H1 (cell line): ENCODE measurements around the gene EFCAB8. TPM values are rescaled to one million over a fixed set of nuclear protein-coding genes. Genes with fewer than 3 reads are reported as not detected.

Source experiments
- CTCF ChIA-PET: fragments of 300-600 bp; sonication (Branson Sonifier 250); formaldehyde crosslinking; loops from one replicate; lab custom pipeline; 2021; ENCODE audit not compliant: partially characterized antibody; lab: Charles Lee
- POLR2A ChIA-PET: fragments of 300-600 bp; sonication (Branson Sonifier 250); formaldehyde crosslinking; loops from one replicate; lab custom pipeline; 2021; ENCODE audit warnings: inconsistent platforms; ENCODE audit not compliant: partially characterized antibody; lab: Charles Lee
- DNase-seq, 2 experiments: peaks; one replicate each; pipeline versions ENCODE4 v3.0.0 to v3.0.0-alpha.2; 2010 to 2022; ENCODE audit warnings: low spot score in 2 of 2, low read depth in 1 of 2, mixed read lengths in 1 of 2
- FAIRE-seq: peaks from 2 replicates; lab custom pipeline; 2011; peaks lifted over from hg19 to GRCh38; lab: Jason Lieb, UNC
- H2AFZ ChIP-seq: 2 replicates; pipeline ENCODE4 v1.8.1; 2012; ENCODE audit warnings: low read length, inconsistent platforms
- H2AK5ac ChIP-seq: 2 replicates; pipeline ENCODE4 v1.6.1; 2013; ENCODE audit warnings: low read depth, low read length
- H2BK120ac ChIP-seq: replicated peaks from 2 replicates; pipeline ENCODE3; 2013; ENCODE audit warnings: low read depth, low read length, inconsistent platforms
- H2BK12ac ChIP-seq: 2 replicates; pipeline ENCODE4 v1.6.1; 2013; ENCODE audit warnings: low read depth, low read length
- H2BK15ac ChIP-seq: 2 replicates; pipeline ENCODE4 v1.6.1; 2013; ENCODE audit warnings: low read length
- H2BK20ac ChIP-seq: 2 replicates; pipeline ENCODE4 v1.6.1; 2013; ENCODE audit warnings: low read length
- H2BK5ac ChIP-seq: 2 replicates; pipeline ENCODE4 v1.6.1; 2013; ENCODE audit warnings: low read depth, low read length
- H3K14ac ChIP-seq: 2 replicates; pipeline ENCODE4 v1.6.1; 2013; ENCODE audit warnings: inconsistent platforms; ENCODE audit not compliant: insufficient read length
- H3K18ac ChIP-seq: 2 replicates; pipeline ENCODE4 v1.6.1; 2013; ENCODE audit warnings: low read length; ENCODE audit errors: extremely low read depth
- H3K23ac ChIP-seq: 2 replicates; pipeline ENCODE4 v1.6.1; 2013; ENCODE audit warnings: inconsistent platforms; ENCODE audit not compliant: insufficient read length
- H3K23me2 ChIP-seq: 2 replicates; pipeline ENCODE4 v1.6.1; 2013; ENCODE audit warnings: low read depth, low read length
- H3K27ac ChIP-seq: 2 replicates; pipeline ENCODE4 v1.6.1; 2011; ENCODE audit warnings: low read depth, low read length, inconsistent platforms
- H3K27me3 ChIP-seq, 4 experiments: replicated peaks in 1 of 4; 1 replicate in 1 of 4; 2 replicates in 3 of 4; pipeline versions ENCODE4 v1.6.1 to v1.8.1; 2011 to 2013; ENCODE audit warnings: low read length in 3 of 4, mild to moderate bottlenecking in 3 of 4, inconsistent platforms in 2 of 4, mixed read lengths in 2 of 4, moderate library complexity in 1 of 4; ENCODE audit not compliant: control insufficient read depth in 3 of 4, insufficient read depth in 3 of 4; ENCODE audit errors: extremely low read depth in 1 of 4
- H3K36me3 ChIP-seq, 4 experiments: 2 replicates each; pipeline versions ENCODE4 v1.6.1 to v1.8.1; 2011 to 2013; ENCODE audit warnings: mild to moderate bottlenecking in 4 of 4, low read length in 3 of 4, moderate library complexity in 2 of 4, control low read depth in 1 of 4, inconsistent platforms in 1 of 4; ENCODE audit not compliant: insufficient read depth in 4 of 4, control insufficient read depth in 2 of 4
- H3K4ac ChIP-seq: replicated peaks from 2 replicates; pipeline ENCODE3; 2013; ENCODE audit warnings: low read length, low read depth, mixed read lengths, inconsistent platforms; ENCODE audit not compliant: insufficient read length
- H3K4me1 ChIP-seq, 4 experiments: replicated peaks in 1 of 4; 1 replicate in 1 of 4; 2 replicates in 3 of 4; pipeline versions ENCODE4 v1.6.1 to v1.8.1; 2011 to 2013; ENCODE audit warnings: low read length in 3 of 4, inconsistent platforms in 2 of 4, mixed read lengths in 1 of 4; ENCODE audit not compliant: insufficient read depth in 4 of 4, control insufficient read depth in 3 of 4
- H3K4me2 ChIP-seq, 2 experiments: 2 replicates each; pipeline versions ENCODE4 v1.6.1 to v1.8.1; 2011 to 2013; ENCODE audit warnings: low read depth in 2 of 2, low read length in 2 of 2, control low read depth in 1 of 2, inconsistent platforms in 1 of 2, mild to moderate bottlenecking in 1 of 2; ENCODE audit not compliant: insufficient read depth in 1 of 2
- H3K4me3 ChIP-seq, 4 experiments: fragments of 200-600, 300-600 bp in 1 of 4; sonication (generic), shearing (Covaris generic), sonication (Bioruptor Twin) in 1 of 4; 2 replicates each; pipeline versions ENCODE4 v1.5.1 to v1.8.1; 2011 to 2016; ENCODE audit warnings: low read length in 4 of 4, low read depth in 3 of 4, control low read depth in 2 of 4, inconsistent platforms in 2 of 4, mild to moderate bottlenecking in 2 of 4, mixed read lengths in 1 of 4, moderate library complexity in 1 of 4; ENCODE audit not compliant: insufficient read depth in 2 of 4; ENCODE audit errors: extremely low read depth in 1 of 4
- H3K56ac ChIP-seq: replicated peaks from 2 replicates; pipeline ENCODE3; 2013; ENCODE audit warnings: low read depth, mild to moderate bottlenecking, mixed read lengths, low read length, inconsistent platforms; ENCODE audit not compliant: insufficient read length
- H3K79me1 ChIP-seq: 2 replicates; pipeline ENCODE4 v1.6.1; 2013; ENCODE audit warnings: low read depth, low read length, control low read depth
- H3K79me2 ChIP-seq, 2 experiments: 2 replicates each; pipeline versions ENCODE4 v1.6.1 to v1.8.1; 2012 to 2013; ENCODE audit warnings: low read length in 2 of 2, mild to moderate bottlenecking in 2 of 2, inconsistent platforms in 1 of 2; ENCODE audit not compliant: insufficient read depth in 2 of 2, control insufficient read depth in 1 of 2
- H3K9ac ChIP-seq, 4 experiments: replicated peaks in 1 of 4; 1 replicate in 1 of 4; 2 replicates in 3 of 4; pipeline versions ENCODE4 v1.6.1 to v1.8.1; 2011 to 2013; ENCODE audit warnings: low read depth in 3 of 4, low read length in 3 of 4, control low read depth in 2 of 4, mild to moderate bottlenecking in 2 of 4, moderate library complexity in 2 of 4, inconsistent platforms in 1 of 4; ENCODE audit errors: extremely low read depth in 1 of 4
- H3K9me3 ChIP-seq, 2 experiments: 2 replicates each; pipeline versions ENCODE4 v1.6.1 to v1.8.1; 2012 to 2013; ENCODE audit warnings: mild to moderate bottlenecking in 2 of 2, moderate library complexity in 2 of 2, control low read depth in 1 of 2, inconsistent platforms in 1 of 2, low read depth in 1 of 2, low read length in 1 of 2, mixed read lengths in 1 of 2; ENCODE audit not compliant: insufficient read depth in 2 of 2
- H4K20me1 ChIP-seq, 2 experiments: replicated peaks in 1 of 2; 2 replicates each; pipeline versions ENCODE3 to v1.8.1; 2011 to 2013; ENCODE audit warnings: inconsistent platforms in 2 of 2, low read length in 2 of 2, mild to moderate bottlenecking in 1 of 2; ENCODE audit not compliant: insufficient read depth in 2 of 2, control insufficient read depth in 1 of 2
- H4K5ac ChIP-seq: 2 replicates; pipeline ENCODE4 v1.6.1; 2013; ENCODE audit warnings: low read length, low read depth, mixed read lengths, inconsistent platforms; ENCODE audit not compliant: insufficient read length
- H4K8ac ChIP-seq: 2 replicates; pipeline ENCODE4 v1.8.0; 2013; ENCODE audit warnings: mild to moderate bottlenecking, moderate library complexity, low read length, inconsistent platforms; ENCODE audit not compliant: insufficient read depth; ENCODE audit errors: extremely low read depth
- H4K91ac ChIP-seq: replicated peaks from 2 replicates; pipeline ENCODE3; 2013; ENCODE audit warnings: low read length, mixed read lengths, inconsistent platforms; ENCODE audit not compliant: insufficient read length
- BACH1 ChIP-seq: IDR thresholded peaks from 2 replicates; pipeline ENCODE4 v1.6.1; 2012; ENCODE audit warnings: low read length, improper control_type of control experiment
- BCL11A ChIP-seq, 2 experiments: IDR thresholded peaks; one replicate each; pipeline ENCODE4 v1.6.1; 2011; ENCODE audit warnings: low read depth in 2 of 2, low read length in 2 of 2, mild to moderate bottlenecking in 2 of 2
- CBX8 ChIP-seq: fragments of 300-800, 300-1000 bp; sonication (generic); IDR thresholded peaks from 2 replicates; pipeline ENCODE4 v1.7.1; 2016; ENCODE audit warnings: low read depth, low read length, borderline replicate concordance
- E2F6 ChIP-seq: IDR thresholded peaks from 2 replicates; pipeline ENCODE4 v1.6.1; 2012; ENCODE audit warnings: inconsistent platforms
- EGR1 ChIP-seq: IDR thresholded peaks from 2 replicates; pipeline ENCODE4 v1.6.1; 2011; ENCODE audit warnings: low read depth, low read length, borderline replicate concordance
- EP300 ChIP-seq, 2 experiments: IDR thresholded peaks; 1 replicate in 1 of 2; 2 replicates in 1 of 2; pipeline ENCODE4 v1.6.1; 2011 to 2012; ENCODE audit warnings: low read depth in 2 of 2, low read length in 2 of 2, mild to moderate bottlenecking in 2 of 2, borderline replicate concordance in 1 of 2, inconsistent platforms in 1 of 2, moderate library complexity in 1 of 2
- KDM1A ChIP-seq: fragments of 200-600, 300-600 bp; sonication (generic); IDR thresholded peaks from 2 replicates; pipeline ENCODE4 v1.7.1; 2016; ENCODE audit warnings: mild to moderate bottlenecking, low read length, borderline replicate concordance
- PHF8 ChIP-seq: fragments of 200-600 bp; sonication (generic); conservative IDR thresholded peaks from 2 replicates; pipeline ENCODE4 v1.7.1; 2012; ENCODE audit warnings: low read depth, mild to moderate bottlenecking, inconsistent platforms, low read length, moderate library complexity
- POLR2AphosphoS5 ChIP-seq: IDR thresholded peaks from 2 replicates; pipeline ENCODE4 v1.6.1; 2011; ENCODE audit warnings: low read depth, low read length
- RXRA ChIP-seq: IDR thresholded peaks from 2 replicates; pipeline ENCODE4 v1.6.1; 2011; ENCODE audit warnings: low read depth, mild to moderate bottlenecking, low read length, moderate library complexity; ENCODE audit not compliant: insufficient read depth
- SP1 ChIP-seq: IDR thresholded peaks from 2 replicates; pipeline ENCODE4 v1.6.1; 2011; ENCODE audit warnings: low read depth, low read length
- SP4 ChIP-seq: IDR thresholded peaks from 2 replicates; pipeline ENCODE4 v1.6.1; 2012; ENCODE audit warnings: low read length, inconsistent platforms
- SRF ChIP-seq: IDR thresholded peaks from 2 replicates; pipeline ENCODE4 v1.6.1; 2011; ENCODE audit warnings: mild to moderate bottlenecking, low read depth, low read length, moderate library complexity
- WGBS, 2 experiments: shearing (Covaris generic) in 1 of 2; methylation state at CpG; one replicate each; pipeline versions ENCODE4 v1.1.6 to v1.1.7; 2013 to 2015; ENCODE audit warnings: low lambda C conversion rate in 2 of 2, mixed read lengths in 2 of 2, inconsistent platforms in 1 of 2, low coverage in 1 of 2, missing lambda C conversion rate in 1 of 2; ENCODE audit not compliant: insufficient replicate concordance in 2 of 2, insufficient coverage in 1 of 2, insufficient read length in 1 of 2; ENCODE audit errors: extremely low coverage in 1 of 2, missing lambda C conversion rate in 1 of 2; 5-methylcytosine and 5-hydroxymethylcytosine counted together
- polyA plus RNA-seq, 7 experiments: library from polyadenylated mRNA; depleted of rRNA in 3 of 7; stranded (reverse) in 5 of 7; unstranded in 2 of 7; fragments of >200 nt in 5 of 7; fragments of 200-250 nt in 2 of 7; gene quantifications; 1 replicate in 5 of 7; 2 replicates in 1 of 7; 4 replicates in 1 of 7; pipeline versions ENCODE4 v1.2.1 to v1.2.3, GENCODE V29; 2011 to 2013; ENCODE audit warnings: missing spikeins in 2 of 7, mixed read lengths in 2 of 7
- total RNA-seq: library from RNA; stranded (reverse); fragmentation: NEBNext Ultra II Directional; extraction: Animal tissue kit (Norgen Biotek cat#: 25700); gene quantifications from 2 replicates; pipeline ENCODE4 v1.2.1, GENCODE V29; 2021

The EFCAB8 gene
- total and polyA plus RNA-seq, 2 of the 8 experiments (the other 6 are each of a cell fraction or from before 2014, with no cell fraction given): 0.06 to 0.20 TPM

DNA sequence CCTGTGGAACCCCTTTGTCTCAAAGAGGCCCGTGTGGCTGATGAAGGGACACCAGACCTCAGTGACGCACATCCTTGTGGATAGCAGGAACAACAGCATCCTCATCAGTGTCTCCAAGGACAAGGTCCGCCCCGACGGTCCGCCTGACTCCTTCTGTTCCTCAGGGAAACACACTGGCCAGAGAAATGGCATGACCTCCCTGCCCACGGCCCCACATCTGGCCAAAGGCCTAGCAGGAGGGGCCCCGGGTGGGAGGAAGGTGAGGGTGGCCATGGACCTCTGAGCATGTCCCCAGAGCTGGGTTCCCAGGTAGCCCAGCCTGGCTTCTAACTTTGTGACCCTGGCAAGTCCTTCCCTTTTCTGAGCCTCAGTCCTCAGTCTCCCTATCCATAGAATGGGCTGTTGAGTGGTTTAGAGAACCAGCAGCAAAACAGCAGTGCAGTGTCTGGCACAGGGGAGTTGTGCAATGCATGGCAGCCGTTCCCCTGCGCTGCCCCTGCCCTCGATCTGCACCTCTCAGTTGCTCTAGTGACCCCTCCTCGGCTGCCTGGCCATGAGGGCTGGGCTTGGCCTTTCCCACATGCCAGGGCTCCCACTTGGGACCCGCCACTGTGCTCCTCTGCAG lies 48.3 kb downstream of the EFCAB8 start:
- 90% methylated on average over 13 of the region's 13 CpGs; no CpG with 5 or more reads in 1 of the 2 experiments for WGBS, 2 experiments
- POLR2A ChIA-PET: no interaction called here
- Histone ChIP-seq H3K18ac (no peak overlapping the region), H3K23me2 (no peaks in the 10 kb centered on the region), H4K91ac (no peak overlapping the region), H3K23ac (no peak overlapping the region), H4K5ac (no peak overlapping the region), H3K4me2 (no peak overlapping the region), H3K27me3 (no peaks in the 10 kb centered on the region), H4K20me1 (no peaks in the 10 kb centered on the region), H3K9me3 (no peaks in the 10 kb centered on the region), H3K56ac (no peak overlapping the region), H2BK120ac (no peak overlapping the region), H3K4me3 (no peak overlapping the region), H3K79me1 (no peaks in the 10 kb centered on the region), H2BK12ac (no peak overlapping the region), H3K4ac (no peak overlapping the region), H2BK15ac (no peak overlapping the region; the same call in 1 of the 2 replicates), H3K79me2 (no peaks in the 10 kb centered on the region), H3K14ac (no peak overlapping the region), H3K36me3 (no peaks in the 10 kb centered on the region), H2BK5ac (no peak overlapping the region), H2AK5ac (no peak overlapping the region), H2BK20ac (no peak overlapping the region), H3K9ac (no peak overlapping the region), H3K4me1 (no peaks in the 10 kb centered on the region), H2AFZ (no peak overlapping the region), H3K27ac (no peak overlapping the region), H4K8ac (no peak overlapping the region)
- CTCF ChIA-PET: interaction anchor here (1.2 to 3.8 kb wide), 3 partner anchors 38 to 98 kb away, joined by 7 to 26 read pairs (median 16); partner anchors contain the start of gene SUN5
- no peak for DNase-seq
- no peak for FAIRE-seq
- TF ChIP-seq SRF: no peak
- no peak for TF ChIP-seq RXRA
- TF ChIP-seq POLR2AphosphoS5: no peak
- TF ChIP-seq PHF8: no peak
- no peak; the same call in 1 of the 2 replicates for TF ChIP-seq KDM1A
- TF ChIP-seq BCL11A (IDR thresholded peaks at IDR 0.05; ENCODE audit: low read depth in 2 of 2, low read length in 2 of 2): no peak
- no peak for TF ChIP-seq SP1
- no peak for TF ChIP-seq CBX8
- no peak for TF ChIP-seq BACH1
- TF ChIP-seq SP4: no peak
- TF ChIP-seq EGR1: no peak
- TF ChIP-seq E2F6: no peak
- no peak for TF ChIP-seq EP300 (IDR thresholded peaks at IDR 0.05; ENCODE audit: borderline replicate concordance in 1 of 2, low read depth in 2 of 2, low read length in 2 of 2)
